B cell (primary cell): ENCODE measurements around the gene RFX8.

Experiments
- EZH2 ChIP-seq: IDR thresholded peaks from 2 replicates; pipeline ENCODE4 v1.6.1; 2012; ENCODE audit warnings: borderline replicate concordance, low read depth, mild to moderate bottlenecking, moderate library complexity, low read length; ENCODE audit not compliant: insufficient read depth, poor library complexity, severe bottlenecking
- TF ChIP-seq, protein P1 (sequence below): fragments of 200-600 bp; IDR thresholded peaks from one replicate; pipeline ENCODE4 v1.8.0; 2022; ENCODE audit warnings: antibody characterized with exemption, mild to moderate bottlenecking

DNA sequence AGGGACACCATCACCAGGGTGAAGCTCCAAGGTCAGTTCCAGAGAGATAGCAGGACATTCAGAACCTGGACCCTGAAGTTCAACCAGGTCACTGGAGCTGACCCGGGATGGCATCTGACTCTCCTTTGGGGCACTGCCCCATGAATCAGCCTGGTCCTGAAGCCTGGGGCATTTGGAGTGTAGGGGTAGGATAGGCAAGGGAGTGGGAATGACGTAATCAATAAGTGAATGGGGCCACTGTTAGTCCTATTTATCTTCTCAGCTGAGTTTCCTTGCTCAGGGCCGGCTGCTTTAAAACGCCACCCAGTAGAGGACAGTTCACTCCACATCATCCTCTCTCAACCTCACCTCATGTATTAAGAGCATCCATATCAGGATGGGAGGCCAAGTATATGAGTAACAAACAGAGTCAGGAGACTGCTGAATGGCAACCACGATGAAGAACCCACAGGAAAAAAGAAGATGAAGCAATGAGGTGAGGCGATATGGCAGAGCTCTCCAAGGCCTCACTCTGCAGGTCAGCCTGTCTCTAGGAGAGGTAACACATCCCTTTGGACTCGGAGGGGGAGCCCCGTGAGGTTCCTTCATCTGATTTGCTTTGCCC, 1.8 kb upstream of the RFX8 start:
- TF ChIP-seq EZH2, result no peak
- TF ChIP-seq, protein P1, sequence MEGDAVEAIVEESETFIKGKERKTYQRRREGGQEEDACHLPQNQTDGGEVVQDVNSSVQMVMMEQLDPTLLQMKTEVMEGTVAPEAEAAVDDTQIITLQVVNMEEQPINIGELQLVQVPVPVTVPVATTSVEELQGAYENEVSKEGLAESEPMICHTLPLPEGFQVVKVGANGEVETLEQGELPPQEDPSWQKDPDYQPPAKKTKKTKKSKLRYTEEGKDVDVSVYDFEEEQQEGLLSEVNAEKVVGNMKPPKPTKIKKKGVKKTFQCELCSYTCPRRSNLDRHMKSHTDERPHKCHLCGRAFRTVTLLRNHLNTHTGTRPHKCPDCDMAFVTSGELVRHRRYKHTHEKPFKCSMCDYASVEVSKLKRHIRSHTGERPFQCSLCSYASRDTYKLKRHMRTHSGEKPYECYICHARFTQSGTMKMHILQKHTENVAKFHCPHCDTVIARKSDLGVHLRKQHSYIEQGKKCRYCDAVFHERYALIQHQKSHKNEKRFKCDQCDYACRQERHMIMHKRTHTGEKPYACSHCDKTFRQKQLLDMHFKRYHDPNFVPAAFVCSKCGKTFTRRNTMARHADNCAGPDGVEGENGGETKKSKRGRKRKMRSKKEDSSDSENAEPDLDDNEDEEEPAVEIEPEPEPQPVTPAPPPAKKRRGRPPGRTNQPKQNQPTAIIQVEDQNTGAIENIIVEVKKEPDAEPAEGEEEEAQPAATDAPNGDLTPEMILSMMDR, result no peak
